MV-4-11 (cell line): Measurements from ENCODE around the gene SMCP.

Source experiments
- DNase-seq: peaks from one replicate; lab custom pipeline; 2025; lab: John Stamatoyannopoulos, UW

SMCP gene

DNA sequence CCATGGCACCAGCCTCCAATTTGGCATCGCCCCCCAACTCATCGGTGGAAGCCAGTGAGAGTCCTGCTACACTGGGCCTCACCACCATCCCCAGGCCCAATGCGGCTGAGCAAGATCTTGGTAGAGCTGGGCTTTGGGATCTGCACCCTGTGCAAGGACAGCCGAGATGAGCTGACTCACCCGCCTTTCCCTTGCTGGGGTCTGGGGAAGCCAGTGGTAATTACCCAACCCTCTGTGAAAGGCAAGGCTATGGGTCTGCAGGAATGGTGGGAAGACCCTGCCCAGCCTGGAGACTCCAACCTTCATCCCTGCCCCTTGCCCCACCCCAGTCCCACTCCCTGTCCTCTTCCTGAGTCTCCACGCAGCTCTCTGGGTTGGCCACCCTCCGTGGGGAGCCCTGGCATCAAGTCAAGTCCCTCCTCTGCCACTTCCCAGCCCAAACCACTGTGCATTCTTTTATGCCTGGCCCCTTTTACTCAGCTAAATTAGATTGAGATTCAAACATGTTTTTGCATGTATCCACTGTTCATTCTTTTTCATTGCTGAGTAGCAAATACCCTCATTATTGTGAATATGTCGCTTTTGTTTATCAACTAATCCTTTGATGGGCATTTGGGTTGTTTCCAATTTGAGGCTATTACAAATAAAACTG, 8.8 kb downstream of the SMCP start:
- DNase-seq = no peak

DNA sequence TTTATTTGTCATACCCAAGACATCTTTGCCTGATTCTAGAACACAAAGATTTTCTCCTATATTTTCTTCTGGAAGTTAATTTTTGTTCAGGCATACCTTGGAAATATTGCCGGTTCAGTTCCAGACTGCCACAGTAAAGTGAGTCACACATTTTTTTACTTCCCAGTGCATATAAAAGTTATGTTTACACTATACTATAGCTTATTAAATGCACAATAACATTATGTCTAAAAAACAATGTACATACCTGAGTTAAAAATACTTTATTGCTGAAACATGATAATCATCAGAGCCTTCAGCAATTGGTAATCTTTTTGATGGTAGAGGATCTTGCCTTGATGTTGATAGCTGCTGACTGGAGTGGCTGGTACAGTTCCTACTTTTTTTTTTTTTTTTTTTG, 10.0 kb downstream of the SMCP start:
- no peak for DNase-seq

GRCh38 chr1:152899027-152899426, 20.9 kb downstream of the SMCP start:
- DNase-seq = no peak

DNA sequence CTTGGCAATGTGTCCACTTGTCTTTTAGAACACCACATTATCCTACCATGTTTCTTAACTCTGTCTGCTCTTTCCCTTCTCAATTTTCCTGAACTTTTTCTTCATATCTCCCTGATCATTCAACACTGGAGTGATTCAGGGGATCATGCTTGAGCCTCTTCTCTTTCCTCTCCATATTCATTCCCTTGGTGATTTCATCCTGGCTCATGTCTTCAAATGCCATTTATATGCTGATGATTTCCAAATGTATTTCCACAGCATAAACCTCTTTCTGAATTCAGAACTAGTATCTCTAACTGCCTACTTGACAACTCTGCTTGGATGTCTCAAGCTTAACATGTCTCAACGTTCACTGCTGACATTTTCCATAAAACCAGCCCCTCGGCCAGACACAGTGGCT, 21.8 kb downstream of the SMCP start:
- DNase-seq = no peak

DNA sequence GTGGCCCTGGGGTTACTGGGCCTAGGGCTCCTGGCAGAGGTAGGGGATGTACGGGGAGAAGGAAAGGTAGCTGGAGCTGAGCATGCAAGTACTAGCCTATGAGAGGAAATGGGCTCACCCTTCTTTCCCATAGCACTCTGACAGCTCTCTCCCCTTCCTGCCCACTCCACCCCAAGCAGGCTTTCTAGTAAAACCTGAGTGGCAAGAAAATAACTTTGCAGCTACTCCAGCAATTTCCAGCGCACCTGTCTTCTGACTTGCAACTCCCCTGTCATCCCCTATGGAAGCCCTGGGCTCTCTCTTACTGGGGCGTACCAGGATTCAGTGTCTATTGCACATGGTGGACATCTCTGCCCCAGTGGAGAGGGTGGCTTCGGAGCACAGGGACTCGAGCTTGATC, 23.5 kb downstream of the SMCP start:
- DNase-seq = no peak

- DNase-seq = no peak
Measured at GRCh38 chr1:152902636-152903035, 24.5 kb downstream of the SMCP start.

DNA sequence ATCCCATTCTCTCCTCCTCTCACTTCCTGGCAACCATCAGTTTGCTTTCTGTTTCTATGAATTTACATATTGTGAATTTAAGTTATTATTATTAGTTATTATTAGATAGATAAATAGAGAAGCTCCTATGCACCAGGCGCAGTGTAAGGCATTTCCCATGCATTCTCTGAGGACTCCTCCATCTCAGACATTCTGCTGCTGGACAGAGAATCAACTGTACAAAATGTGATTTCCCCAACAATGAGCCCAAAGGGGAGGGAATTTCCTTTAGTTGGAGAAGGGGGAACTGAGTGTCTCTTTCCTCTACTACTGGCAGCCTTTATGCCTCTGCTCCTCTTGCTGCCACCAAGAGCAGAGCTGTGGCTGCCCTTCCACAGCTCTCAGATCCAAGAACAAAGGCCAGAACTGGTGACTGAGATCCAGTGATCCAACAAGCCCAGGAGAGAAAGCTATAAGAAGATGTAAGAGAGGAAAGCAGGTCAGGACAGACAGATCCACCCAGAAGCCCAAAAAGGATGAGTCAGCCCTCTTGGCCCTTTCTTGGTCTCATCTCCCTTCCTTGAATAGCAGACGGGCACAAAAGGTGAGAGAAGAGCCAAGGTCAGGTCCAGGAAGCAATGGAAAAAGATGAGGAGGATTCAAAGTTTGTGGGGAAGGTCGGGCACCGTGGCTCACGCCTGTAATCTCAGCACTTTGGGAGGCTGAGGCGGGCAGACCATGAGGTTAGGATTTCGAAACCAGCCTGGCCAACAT, 26.7 kb downstream of the SMCP start:
- DNase-seq = no peak

GRCh38 chr1:152906023-152906565, 28.0 kb downstream of the SMCP start:
- DNase-seq = no peak

- DNase-seq = no peak
Measured at GRCh38 chr1:152907686-152908601, 29.8 kb downstream of the SMCP start, which contains the start of gene IVL. IVL (plus strand) TSS chr1:152908546; CDS start chr1:152909798, 1,252 bp downstream.

DNA sequence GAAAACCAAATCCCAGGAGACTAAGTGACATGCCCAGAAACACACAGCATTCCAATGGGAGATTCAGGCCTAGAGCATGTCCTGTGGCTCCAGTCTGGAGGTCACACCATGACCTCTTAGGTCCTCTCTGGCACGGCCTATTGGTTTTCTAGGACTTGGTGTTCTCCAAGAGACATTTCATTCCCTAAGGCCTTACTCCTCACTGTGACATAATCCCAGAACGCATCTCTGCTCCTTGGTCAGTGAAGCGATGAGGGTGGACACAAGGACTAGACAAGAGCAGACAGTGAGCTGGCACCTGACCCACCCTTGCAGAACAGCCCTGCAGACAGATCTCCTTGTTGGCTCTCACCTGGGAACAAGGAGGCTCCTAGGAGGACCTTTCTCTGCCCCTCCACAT, 31.1 kb downstream of the SMCP start:
- no peak for DNase-seq

GRCh38 chr1:152912471-152912870, 34.3 kb downstream of the SMCP start:
- no peak for DNase-seq

GRCh38 chr1:152912900-152913299, 34.8 kb downstream of the SMCP start:
- no peak for DNase-seq

GRCh38 chr1:152917794-152918193, 39.7 kb downstream of the SMCP start:
- DNase-seq = no peak

- no peak for DNase-seq
Measured at GRCh38 chr1:152919071-152919470, 40.9 kb downstream of the SMCP start.

DNA sequence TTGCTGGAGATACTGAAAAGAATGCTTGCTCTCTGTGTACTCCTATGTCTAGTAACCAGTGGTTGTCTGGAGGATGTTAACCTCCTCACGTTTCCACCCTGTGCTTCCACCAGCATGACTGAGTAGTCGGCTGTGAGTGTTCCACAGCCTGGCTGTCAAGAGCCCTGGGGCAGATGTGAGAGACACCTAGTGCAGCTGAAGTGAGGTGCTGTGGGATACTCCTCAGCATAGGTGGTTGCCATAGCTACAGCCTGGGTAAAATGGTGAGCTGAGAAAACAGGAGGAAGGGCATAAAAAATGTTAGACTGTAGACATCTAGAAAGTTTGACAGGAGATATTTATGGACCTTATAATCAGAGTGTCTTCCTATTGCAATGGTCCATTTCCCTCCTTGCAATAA, 46.1 kb downstream of the SMCP start:
- no peak for DNase-seq

DNA sequence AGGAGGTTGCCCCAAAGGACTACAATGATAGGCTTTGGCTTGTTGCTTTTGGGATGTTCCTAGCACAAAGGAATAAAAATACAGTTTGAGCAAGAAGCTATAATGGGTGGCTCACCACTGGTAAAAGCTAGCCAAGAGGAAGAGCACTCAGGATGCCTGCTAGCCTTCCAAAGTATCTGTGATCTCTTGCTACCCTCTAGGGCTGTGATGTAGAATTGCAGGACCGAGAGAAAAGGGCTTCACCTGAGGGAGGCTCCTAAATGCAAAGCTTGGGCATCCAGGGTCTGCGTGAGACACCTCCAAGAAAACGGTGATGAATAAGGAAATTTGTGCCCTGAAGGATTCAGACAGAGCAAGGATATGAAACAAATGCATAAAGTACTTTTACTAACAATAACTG, 48.0 kb downstream of the SMCP start:
- DNase-seq = no peak

DNA sequence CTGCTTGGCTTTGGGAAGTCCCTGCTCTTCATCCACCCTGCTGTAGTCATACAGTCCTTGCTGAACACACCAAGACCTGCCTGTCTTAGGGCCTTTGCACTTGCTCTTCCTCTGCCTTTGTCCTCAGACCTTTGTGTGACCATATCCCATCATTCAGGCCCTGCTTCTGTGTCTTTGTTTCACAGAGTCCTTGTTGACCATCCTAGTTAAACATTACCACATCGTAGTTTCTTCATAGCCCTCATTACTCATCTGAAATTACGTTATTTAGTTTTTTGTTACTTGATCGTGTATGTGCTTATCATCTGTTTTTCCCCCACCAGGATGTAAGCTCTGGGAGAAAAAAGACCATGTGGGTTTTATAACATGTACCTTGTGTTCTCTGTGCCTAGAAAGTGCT, 50.5 kb downstream of the SMCP start:
- DNase-seq = no peak

GRCh38 chr1:152932170-152932811, 54.2 kb downstream of the SMCP start:
- DNase-seq = no peak

DNA sequence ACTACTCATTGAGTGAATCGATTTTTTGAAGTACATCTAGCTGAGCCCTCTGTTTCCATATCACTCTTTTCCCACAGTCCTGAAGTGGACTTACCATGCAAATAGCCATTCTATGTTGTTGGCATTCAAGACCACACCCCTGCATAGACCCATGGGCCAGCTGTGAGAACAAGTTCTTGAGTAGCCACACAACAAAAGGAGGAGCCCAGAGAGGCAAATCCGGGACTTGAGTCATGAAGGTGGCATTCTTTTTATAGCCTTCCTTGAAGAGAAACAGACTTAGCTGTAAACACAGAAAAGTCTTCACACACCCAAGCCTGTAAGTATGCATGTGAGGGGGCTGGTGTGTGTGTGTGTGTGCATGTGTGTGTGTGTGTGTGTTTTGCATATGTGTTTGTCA, 55.1 kb downstream of the SMCP start:
- no peak for DNase-seq
